ENCODE data around the gene MEGF6.

- TF ChIP-seq GLIS3 (CRISPR knock-in tag; IDR thresholded peaks at IDR 0.05) (no peak), CSRNP3 (CRISPR knock-in tag; IDR thresholded peaks at IDR 0.05) (no peak)
These were observed 24.8 kb upstream of the MEGF6 start for GRCh38 chr1:3636080-3636479.

Data from SK-N-SH treated with all-trans-retinoic acid at 6 μM for 48 hours (cell line).